Stimulated activated CD8-positive, alpha-beta memory T cell treated with anti-CD3 and anti-CD28 coated beads, Interleukin-7, amount 100 ng/mL, for 48 hours (primary cell): ENCODE data around the gene JHY.

Experiments
- DNase-seq, 2 donors: peaks; one replicate each; pipeline ENCODE4 v3.0.0-alpha.2; 2020; ENCODE audit warnings: low read depth in 1 of 2; ENCODE audit errors: extremely low read depth in 1 of 2

The JHY gene

DNA sequence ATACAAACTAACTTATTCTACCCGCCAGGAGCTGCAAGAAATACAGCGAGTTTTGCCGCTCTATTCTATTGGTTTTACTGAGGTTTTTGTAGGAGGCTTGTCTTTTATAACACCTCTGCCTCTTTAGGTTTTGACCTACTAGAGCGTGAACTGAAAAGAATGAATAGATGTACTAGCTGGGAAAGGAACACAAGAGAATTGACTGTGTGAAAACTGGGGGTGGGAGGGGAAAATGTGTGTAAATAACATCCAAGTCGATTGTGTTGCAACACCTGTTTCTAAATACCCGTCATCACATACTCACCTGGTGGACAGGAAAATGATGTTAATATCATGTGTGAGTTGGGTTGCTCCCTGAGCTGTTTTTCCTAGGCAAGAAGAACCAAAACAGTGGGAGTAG is 12.9 kb upstream of the JHY start:
- no peak for DNase-seq

GRCh38 chr11:122871302-122871701 is 11.3 kb upstream of the JHY start:
- no peak for DNase-seq

GRCh38 chr11:122872046-122872445 is 10.5 kb upstream of the JHY start:
- DNase-seq = no peak

DNA sequence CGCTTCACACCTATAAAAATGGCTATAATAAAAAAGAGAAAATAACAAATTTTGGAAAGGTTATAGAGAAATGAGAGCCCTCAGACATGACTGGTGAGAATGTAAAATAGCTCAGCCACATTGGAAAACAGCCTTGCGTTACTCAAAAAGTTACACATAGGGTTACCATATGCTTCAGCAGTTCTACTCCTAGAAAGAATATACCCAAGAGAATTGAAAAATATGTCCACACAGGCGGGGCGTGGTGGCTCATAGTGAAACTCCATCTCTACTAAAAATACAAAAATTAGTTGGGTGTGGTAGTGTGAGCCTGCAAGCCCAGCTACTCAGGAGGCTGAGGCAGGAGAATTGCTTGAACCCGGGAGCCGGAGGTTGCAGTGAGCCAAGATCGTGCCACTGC is 7.6 kb upstream of the JHY start:
- no peak for DNase-seq

DNA sequence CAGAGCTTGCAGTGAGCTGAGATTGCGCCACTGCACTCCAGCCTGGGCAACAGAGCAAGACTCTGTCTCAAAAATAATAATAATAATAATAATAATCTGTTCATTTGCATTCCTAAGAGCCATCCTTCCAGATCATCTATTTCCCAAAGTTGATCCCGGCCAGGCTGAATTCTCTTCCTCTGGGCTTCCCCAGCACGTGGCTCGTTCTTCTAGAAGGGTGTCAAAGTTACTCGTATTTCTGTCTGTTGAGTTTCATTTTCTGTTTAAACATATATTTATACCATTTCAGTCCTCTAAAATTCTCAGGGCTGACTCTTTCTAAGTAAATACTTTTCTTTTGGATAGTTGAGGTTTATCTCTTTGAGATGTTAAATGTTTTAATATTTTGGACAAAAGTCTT is 4.8 kb upstream of the JHY start:
- DNase-seq = no peak

DNA sequence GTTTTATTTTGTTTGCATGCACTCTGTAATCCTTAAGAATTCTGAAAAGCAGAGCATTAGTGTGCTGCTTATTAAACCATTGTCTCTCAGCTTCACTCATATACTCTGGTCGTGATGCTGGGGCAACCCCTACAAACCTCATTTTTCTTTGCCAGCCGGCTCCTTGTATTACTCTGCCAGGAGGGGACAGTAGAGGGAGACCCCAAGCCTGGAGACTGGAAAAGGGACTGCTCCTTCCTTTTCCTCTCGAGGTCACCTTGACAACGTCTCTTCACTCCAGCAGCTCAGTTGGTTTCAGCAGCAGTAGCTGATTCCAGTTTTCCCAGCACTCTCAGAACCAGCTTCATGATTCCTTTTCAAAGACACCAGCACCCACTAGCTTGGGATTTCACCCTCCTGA is 2.8 kb upstream of the JHY start:
- DNase-seq = no peak

- peak; percentile 9 to 18 for DNase-seq
Observed at GRCh38 chr11:122882857-122883645, 492 bp downstream of the JHY start.

- no peak for DNase-seq
Observed at GRCh38 chr11:122883646-122883979, 1.1 kb downstream of the JHY start.

DNA sequence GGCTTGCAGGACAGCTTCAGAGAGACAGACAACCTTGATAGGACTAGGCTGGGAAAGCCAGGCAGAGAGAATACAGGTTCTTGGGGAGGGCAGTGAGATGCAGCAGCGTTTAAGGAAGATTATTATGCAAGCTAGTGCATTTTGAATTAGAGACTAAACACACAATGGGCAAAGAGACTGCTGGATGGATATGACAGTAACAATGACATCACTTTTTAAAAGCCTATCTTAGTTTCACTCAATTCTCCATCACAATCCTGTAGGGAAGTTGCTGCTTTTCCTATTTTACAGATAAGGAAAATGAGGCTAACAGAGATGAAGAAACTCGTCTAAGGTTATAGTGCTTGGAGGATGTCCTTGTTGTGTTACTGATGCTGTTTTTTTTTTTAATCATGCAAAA is 5.6 kb downstream of the JHY start:
- DNase-seq = no peak

DNA sequence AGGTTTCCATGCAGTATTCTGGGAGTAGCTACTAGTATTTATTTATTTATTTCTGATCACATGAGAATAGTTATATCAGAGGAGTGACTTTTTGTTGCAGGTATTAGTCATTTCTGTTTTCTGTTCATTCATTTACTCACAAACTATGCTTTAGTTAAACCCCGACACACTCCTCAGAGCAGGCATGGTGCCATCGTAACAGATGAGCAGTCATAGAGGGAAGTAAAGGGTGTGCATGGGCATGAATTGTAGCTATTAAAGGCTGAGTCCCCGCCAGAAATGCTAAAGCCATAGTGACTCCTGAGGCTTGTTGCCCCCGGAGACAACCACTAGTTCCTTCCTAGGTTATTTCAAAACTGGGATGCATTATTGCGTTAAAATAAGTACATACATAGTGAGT is 10.6 kb downstream of the JHY start:
- no peak for DNase-seq

- no peak for DNase-seq
Observed at GRCh38 chr11:122895563-122895962, 13.0 kb downstream of the JHY start.

GRCh38 chr11:122897606-122898210 is 15.1 kb downstream of the JHY start:
- no peak for DNase-seq

GRCh38 chr11:122898799-122899198 is 16.2 kb downstream of the JHY start:
- no peak for DNase-seq

DNA sequence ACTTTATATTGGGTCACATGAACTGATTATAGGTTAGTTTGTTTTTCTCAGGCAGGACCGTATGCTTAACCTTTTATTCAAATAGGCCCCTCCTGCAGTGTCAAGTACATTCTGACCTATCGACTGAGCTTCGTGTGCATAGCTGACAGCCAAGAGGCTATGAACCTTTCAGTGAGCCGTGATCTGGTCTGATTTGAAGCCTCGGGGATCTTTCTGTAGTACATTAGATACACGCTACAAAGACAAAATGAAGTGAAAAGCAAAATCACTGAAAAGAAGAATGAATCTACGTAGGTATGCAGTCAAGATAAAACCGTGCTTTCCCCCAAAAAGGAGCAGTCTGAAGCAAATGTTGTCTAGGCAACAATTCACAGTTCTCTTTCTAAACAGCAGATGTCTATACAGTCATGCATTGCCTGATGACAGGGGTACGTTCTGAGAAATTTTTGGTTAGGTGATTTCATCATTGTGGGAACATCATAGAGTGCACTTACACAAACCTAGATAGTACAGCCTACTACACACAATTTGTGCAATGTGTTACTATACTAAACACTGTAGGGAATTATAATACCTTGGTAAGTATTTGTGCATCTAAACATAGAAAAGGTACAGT is 18.1 kb downstream of the JHY start:
- DNase-seq = no peak

DNA sequence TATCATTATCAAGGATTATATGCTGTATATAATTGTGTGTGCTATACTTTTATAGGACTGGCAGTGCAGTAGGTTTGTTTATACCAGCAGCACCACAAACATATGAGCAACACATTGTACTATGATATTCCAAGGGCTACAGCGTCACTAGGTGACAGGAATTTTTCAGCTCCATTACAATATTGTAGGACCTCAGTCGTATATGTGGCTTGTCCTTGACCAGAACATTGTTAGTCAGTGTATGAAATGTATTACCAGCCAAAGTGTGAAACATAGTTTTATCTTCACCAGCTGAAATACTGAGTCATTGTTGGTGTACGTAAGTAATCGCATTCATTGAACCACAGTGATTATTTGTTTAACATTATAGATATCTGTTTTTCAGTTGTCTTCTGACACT is 20.4 kb downstream of the JHY start:
- DNase-seq = no peak

- DNase-seq = no peak
Observed at GRCh38 chr11:122910775-122911174, 28.2 kb downstream of the JHY start.

DNA sequence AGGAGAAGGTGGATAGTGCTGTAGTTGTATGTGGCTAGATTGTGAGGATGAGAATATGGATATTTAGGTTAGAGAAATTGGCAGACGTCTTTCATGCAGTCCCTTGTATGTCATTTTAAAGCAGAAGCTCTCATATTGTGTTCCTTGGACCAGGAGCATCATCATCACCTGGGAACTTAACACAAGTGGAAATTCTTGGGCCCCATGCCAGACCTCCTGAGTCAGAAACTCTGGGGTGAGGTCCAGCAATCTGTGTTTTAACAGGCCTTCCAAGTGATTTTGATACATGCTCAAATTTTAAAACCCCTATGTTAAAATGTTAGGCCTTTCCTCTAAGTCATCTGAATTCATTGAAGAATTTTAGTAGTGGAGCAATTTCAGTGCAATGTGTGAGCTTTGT is 34.8 kb downstream of the JHY start:
- no peak for DNase-seq

DNA sequence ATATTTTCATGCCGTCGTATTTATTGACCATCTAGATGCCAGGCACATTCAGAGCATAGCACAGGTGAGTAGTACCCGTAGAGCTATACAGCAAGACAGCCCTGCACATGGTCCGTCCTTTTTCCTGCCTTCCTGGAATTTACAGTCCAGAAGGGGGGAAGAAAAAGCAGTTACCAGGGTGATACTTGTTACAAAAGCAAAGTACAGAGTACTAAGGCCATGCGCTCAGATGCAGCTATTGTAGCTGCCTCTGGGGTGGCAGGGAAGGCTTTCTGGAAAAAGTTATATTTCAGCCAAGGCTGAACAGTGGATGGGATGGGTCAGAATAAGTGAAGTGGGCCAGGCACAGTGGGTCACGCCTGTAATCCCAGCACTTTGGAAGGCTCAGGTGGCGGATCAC is 36.2 kb downstream of the JHY start:
- no peak for DNase-seq

DNA sequence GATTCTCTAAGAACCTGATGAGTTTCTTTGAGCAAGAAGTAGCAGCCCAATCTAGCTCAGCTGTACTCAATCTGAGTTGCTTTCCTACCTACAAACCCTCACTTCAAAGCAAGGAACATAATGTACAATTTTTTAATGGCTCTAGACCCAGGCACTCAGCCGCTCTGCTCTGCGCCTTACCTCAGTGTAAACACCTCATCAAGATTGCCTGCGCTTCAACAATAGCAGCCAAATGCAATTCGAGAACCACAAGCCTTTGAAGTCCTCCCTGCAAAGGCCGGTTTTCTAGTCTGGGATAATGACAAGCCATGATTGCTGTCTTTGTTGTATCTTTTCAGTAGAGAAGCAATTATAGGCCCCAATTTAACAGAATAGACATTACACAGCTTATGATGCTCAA is 38.0 kb downstream of the JHY start:
- no peak for DNase-seq

GRCh38 chr11:122922893-122923292 is 40.3 kb downstream of the JHY start:
- DNase-seq = no peak

DNA sequence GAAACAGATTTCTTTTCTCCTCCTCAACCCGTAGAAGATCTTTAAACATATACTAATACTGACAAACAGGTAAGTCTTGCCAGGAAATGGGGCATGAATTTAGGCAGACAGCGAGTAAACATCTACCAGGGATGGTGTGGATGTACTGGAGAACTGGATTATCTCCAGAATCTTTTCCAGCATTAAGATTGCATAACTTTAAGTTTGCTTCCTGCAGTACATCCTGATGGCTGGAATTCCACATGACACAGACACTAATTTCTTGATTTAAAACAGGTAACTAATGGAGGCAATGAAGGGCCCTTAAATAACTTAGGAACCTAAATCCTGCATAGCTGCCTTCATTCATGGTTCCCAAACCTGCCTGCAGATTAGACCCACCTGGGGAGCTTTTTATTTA is 40.7 kb downstream of the JHY start:
- DNase-seq = no peak

DNA sequence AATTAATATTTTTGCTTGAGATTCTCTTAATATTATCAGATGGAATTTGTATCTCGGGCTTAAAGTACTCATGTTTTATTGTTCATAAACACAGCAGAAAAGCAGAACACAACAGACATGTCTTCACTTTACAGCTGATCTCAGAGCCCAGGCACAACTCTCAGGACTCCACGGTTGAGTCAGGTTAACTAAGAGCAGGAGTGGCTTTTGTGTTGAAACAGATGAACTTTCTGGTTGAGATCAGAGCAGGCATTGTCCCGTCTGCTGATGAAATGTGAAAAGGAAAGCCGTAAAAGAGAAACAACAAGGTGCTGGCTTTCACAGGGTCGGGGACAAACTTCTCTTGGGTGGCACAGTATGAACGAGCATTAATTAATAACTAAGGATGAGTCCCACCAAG is 49.0 kb downstream of the JHY start:
- DNase-seq = no peak

GRCh38 chr11:122933416-122933815 is 50.9 kb downstream of the JHY start:
- no peak for DNase-seq
